GM21390 (cell line): Measurements from ENCODE around the gene PSMG2.

Experiments
- ATAC-seq: cut with Tn5 transposase; IDR thresholded peaks from one replicate; pipeline ENCODE4 v1.9.1; 2021; ENCODE audit not compliant: unreplicated experiment

Gene PSMG2, protein sequence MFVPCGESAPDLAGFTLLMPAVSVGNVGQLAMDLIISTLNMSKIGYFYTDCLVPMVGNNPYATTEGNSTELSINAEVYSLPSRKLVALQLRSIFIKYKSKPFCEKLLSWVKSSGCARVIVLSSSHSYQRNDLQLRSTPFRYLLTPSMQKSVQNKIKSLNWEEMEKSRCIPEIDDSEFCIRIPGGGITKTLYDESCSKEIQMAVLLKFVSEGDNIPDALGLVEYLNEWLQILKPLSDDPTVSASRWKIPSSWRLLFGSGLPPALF

GRCh38 chr18:12702221-12703095 lies at the start of gene PSMG2, which contains the start of gene CEP76:
PSMG2 (plus strand) TSS chr18:12703042; CDS start chr18:12703108, 66 bp downstream.
CEP76 (minus strand) TSS chr18:12702723; CDS start chr18:12702548, 175 bp downstream.
- ATAC-seq: peak; percentile 81

DNA sequence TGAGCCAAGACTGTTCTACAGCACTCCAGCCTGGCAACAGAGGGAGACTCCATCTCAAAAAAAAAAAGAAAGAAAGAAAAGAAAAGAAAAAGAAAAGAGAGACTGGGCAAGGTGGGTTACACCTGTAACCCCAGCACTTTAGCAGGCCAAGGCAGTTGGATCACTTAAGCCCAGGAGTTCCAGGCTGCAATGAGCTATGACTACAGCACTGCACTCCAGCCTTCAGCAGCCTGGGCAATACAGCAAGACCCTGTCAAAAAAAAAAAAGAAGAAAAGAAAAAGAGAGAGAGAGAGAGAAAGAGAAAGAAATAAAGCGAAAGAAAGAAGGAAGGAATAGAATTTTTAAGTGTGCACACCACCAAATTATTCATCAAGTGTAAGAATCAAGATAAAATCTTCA lies 47.9 kb upstream of the PSMG2 start:
- ATAC-seq: no peak

DNA sequence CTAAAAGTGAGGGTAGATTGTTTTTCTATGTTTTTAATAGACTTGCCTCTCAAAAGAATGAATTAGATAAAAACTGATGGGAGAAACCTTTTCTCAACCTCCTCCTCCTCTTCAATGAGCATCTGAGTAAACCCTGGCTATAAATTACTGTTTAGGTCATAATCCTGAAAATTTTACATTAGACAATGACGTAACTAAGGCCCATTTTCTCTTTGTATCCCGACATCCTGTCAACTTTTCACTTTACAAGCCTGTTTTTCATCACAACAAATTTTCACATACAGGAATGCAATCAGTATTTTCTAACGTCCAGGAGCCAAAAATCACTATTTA lies 46.3 kb upstream of the PSMG2 start:
- ATAC-seq: no peak

- no peak for ATAC-seq
These were observed 45.7 kb upstream of the PSMG2 start for GRCh38 chr18:12656938-12657683.

- peak; percentile 68 for ATAC-seq
These were observed 45.0 kb upstream of the PSMG2 start, which contains the start of gene SPIRE1 for GRCh38 chr18:12657684-12658425. SPIRE1 (minus strand) TSS chr18:12658107; CDS start chr18:12657866, 241 bp downstream.

DNA sequence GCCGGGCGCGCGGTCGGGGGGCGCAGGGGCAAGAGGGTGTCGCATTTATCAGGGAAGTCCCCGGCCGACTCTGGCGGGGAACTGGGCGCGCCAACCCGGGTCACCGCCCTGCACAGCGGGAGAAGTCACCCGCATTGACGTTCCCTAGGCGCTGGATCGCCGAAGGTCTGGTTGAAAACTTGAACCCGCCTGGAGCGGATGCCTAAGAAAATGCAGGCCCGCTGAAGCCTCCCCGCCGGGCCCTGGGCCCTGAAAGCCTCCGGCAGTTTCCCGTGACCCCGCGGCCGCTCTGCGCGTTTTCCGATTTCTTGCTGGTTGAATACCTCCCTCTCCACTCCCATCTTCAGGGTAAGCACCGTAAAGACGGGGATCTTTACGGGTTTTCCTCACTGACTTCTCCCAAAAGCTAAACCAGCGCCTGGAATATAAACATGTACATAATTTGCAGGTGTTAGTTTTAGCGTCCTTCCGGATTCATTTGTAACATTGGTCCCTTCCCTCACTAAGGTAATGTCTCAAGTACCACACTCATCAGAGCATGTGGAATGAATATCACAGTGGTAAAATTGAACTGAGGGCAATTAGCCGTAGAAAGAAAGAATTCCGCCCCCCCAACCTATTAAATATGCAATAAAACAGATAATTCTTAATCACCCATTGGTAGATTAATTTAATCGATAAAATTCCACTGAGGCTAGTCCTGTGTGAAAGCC lies 44.3 kb upstream of the PSMG2 start:
- ATAC-seq: peak; percentile 8

DNA sequence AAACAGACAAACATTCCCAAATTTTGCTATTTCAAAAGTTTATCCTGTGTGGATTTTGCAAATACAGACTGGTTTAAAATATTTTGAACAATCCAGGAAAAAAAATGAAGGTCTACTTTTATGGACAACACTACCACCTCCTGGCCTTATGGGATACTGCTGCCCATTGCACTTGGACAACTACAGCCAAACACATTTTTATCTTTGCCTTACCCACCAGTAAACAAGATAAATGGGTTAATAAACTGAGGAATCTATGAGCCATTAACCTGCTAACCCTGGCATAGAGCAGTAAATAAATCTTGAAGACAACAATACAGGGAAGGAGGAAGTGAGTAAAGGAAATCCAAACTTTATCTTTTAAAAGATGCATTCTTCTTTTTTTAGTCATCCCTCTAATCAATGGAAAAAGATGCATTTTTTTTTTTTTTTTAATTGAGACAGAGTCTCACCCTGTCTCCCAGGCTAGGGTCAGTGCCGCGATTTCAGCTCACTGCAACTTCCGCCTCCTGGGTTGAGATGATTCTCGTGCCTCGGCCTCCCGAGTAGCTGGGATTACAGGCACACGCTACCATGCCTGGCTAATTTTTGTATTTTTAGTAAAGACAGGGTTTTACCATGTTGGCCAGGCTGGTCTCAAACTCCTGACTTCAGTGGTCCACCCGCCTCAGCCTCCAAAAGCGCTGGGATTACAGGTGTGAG lies 42.8 kb upstream of the PSMG2 start:
- ATAC-seq: no peak

GRCh38 chr18:12668041-12668440 lies 34.8 kb upstream of the PSMG2 start:
- no peak for ATAC-seq

GRCh38 chr18:12679183-12679786 lies 23.6 kb upstream of the PSMG2 start:
- no peak for ATAC-seq

- ATAC-seq: no peak
These were observed 16.7 kb upstream of the PSMG2 start for GRCh38 chr18:12686100-12686499.

DNA sequence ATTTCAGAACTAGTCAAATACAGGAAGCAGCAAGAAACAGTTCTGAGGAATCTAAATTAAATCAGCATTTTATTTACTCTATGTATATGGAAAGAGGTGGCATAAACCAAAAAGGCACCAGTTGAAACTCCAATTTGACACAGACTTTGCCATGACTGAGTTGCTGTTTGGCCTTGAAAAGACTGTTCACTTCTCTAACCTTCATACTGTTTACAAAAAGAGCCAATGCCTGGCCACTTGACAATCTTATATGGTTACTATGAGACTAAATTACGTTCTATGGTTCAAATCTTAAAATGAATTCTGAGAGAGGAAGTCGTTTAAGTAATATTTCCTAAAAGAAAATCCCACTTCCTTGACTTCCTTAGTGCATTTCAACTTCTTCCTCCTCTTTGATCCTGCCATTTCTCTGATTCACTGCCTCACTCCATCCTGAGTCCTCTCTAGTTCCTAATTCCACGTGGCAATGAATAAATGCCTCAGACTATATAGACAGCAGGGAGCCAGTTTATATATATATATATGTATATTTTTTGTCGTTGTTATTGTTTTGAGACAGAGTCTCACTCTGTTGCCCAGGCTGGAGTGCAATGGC lies 13.5 kb upstream of the PSMG2 start:
- no peak for ATAC-seq

- no peak for ATAC-seq
These were observed 10.6 kb upstream of the PSMG2 start for GRCh38 chr18:12692206-12692605.

DNA sequence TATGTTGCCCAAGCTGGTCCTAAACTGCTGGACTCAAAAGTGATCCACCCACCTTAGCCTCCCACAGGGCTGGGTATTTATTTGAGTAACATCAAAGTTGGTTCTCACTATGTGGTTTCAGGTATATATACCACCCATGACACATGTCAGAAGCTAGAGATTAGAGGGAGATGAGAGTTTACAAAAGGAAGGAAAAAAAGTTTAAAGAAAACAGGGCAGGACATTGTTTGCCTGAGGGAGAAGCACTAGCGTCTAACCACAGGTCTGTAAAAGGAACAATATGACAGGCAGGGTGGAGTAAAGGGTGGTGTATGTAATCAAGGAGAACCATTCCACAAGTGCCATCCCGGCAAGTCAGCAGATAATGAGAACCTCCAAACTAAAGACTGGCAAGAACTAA lies 8.8 kb upstream of the PSMG2 start:
- ATAC-seq: no peak

GRCh38 chr18:12699747-12700146 lies 3.1 kb upstream of the PSMG2 start:
- ATAC-seq: no peak

DNA sequence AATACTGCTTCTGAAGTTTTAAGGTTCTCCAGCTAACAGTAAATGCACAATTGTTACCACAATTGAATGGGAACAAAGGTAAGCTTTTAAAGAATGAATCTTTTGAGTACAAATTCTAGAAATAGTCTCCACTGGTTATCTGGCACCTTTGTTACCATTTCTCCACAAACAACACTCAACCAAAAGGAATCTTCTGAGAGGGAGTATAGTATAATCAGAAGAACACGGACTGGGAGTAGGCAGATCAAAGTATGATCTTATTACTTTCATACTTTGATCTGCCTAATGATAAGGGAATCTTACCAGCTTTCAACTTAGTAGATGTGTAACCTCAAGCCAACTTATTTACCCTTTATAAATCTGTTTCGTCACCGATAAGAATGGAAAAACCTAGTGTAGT lies 1.7 kb upstream of the PSMG2 start:
- no peak for ATAC-seq

DNA sequence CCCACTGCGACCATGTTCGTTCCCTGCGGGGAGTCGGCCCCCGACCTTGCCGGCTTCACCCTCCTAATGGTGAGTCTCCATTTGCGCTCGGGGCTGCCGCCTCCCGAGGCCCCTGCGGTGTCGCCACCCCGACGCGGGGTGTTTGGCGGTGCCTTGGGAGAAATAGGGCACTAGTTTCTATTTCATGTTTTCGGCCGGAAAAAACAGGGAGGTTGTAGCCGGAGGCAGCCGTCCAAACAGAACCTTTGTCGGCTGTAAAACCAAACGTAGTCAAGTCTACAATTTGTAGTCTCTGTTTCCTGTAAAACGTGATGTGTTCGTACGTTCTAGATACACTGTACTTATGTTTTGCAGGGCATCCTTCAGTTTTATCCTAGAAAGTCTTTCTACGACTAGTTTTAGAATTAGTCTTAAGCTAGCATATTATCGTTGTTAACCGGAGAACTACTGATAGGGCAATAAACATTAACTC lies 290 bp downstream of the PSMG2 start:
- peak; percentile 30 for ATAC-seq

- no peak for ATAC-seq
These were observed 822 bp downstream of the PSMG2 start for GRCh38 chr18:12703664-12704063.

GRCh38 chr18:12711446-12711845 lies 8.6 kb downstream of the PSMG2 start:
- ATAC-seq: no peak
